Colonic mucosa (tissue), 4 donors: ENCODE results near the gene PNLIPRP2. TPM values are rescaled to one million over a fixed set of nuclear protein-coding genes. Genes with fewer than 3 reads are reported as not detected.

Source experiments
- DNase-seq: peaks from one replicate; pipeline ENCODE4 v3.0.0-alpha.2; 2020
- H3K27ac ChIP-seq: fragments of 200-600 bp; one replicate; pipeline ENCODE4 v1.8.0; 2021
- H3K27me3 ChIP-seq: fragments of 200-600 bp; one replicate; pipeline ENCODE4 v1.8.0; 2021
- H3K36me3 ChIP-seq: fragments of 200-600 bp; one replicate; pipeline ENCODE4 v1.8.0; 2021
- H3K4me1 ChIP-seq: fragments of 200-600 bp; one replicate; pipeline ENCODE4 v1.8.0; 2021; ENCODE audit warnings: mild to moderate bottlenecking
- H3K4me3 ChIP-seq: fragments of 200-600 bp; one replicate; pipeline ENCODE4 v1.8.0; 2021
- H3K9ac ChIP-seq, 2 donors: one replicate each; pipeline ENCODE4 v1.7.0; 2013; ENCODE audit warnings: control low read depth in 2 of 2, low read depth in 2 of 2, low read length in 2 of 2
- H3K9me3 ChIP-seq: fragments of 200-600 bp; one replicate; pipeline ENCODE4 v1.8.0; 2021
- intact Hi-C: fragments of 100-400 bp; cut with DNase I; formaldehyde crosslinking; loops from one replicate; pipeline ENCODE4 v1.14.1; 2022
- total RNA-seq, 2 donors: library from RNA; stranded (reverse); fragmentation: NEBNext Ultra II Directional in 1 of 2; extraction: Animal tissue kit (Norgen Biotek cat#: 25700) in 1 of 2; gene quantifications; one replicate each; pipeline ENCODE4 v1.2.1, GENCODE V29; 2021
- TF ChIP-seq, protein P1 (sequence below): fragments of 200-600 bp; IDR thresholded peaks from one replicate; pipeline ENCODE4 v1.8.0; 2022; ENCODE audit warnings: antibody characterized with exemption, mild to moderate bottlenecking
- donor health status: healthy.
- donor health status: DM: no; HTN: no; CAD: no.
- donor health status: DM: no; HTN: no; CAD: no.

Gene PNLIPRP2
- total RNA-seq, 2 donors from 2014 or later, result 5.0 to 9.1 TPM

DNA sequence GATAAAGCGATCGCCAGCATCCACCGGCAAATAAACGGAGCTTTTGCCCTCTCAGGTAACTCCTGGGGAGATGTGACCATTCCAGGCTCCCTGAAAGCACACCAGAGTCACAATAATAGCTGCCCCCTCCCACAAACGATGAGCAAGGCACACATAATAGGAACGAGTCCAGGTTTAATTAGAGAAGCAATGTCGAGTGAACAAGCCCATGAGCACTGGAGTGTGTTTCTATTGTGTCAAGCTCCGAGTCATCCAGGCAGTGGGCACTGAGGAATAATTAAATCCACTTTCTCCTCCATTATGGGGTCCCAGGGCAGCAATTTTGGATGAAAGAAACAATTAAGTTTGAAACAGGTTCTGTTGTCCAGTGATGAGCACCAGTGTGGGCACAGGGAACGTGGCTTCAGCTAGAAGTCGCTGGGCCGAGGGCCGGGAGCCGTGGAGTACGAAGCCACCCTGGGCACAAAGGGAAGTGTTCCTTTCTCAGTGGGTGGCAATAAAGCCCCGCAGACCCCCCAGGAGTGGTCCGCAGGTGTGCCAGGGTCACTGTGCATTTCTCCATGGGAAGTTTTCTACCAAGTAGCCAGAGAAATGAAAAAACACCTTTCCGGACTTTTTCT is 12.0 kb downstream of the PNLIPRP2 start:
- Histone ChIP-seq H3K9ac (no peak overlapping the region), H3K4me1 (no peaks in the 10 kb centered on the region), H3K4me3 (no peak overlapping the region), H3K9me3 (no peaks in the 10 kb centered on the region), H3K36me3 (no peaks in the 10 kb centered on the region), H3K27me3 (no peaks in the 10 kb centered on the region), H3K27ac (no peak overlapping the region)
- DNase-seq, result no peak
- TF ChIP-seq, protein P1, sequence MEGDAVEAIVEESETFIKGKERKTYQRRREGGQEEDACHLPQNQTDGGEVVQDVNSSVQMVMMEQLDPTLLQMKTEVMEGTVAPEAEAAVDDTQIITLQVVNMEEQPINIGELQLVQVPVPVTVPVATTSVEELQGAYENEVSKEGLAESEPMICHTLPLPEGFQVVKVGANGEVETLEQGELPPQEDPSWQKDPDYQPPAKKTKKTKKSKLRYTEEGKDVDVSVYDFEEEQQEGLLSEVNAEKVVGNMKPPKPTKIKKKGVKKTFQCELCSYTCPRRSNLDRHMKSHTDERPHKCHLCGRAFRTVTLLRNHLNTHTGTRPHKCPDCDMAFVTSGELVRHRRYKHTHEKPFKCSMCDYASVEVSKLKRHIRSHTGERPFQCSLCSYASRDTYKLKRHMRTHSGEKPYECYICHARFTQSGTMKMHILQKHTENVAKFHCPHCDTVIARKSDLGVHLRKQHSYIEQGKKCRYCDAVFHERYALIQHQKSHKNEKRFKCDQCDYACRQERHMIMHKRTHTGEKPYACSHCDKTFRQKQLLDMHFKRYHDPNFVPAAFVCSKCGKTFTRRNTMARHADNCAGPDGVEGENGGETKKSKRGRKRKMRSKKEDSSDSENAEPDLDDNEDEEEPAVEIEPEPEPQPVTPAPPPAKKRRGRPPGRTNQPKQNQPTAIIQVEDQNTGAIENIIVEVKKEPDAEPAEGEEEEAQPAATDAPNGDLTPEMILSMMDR, result no peak
- intact Hi-C loops, result no loop called here

DNA sequence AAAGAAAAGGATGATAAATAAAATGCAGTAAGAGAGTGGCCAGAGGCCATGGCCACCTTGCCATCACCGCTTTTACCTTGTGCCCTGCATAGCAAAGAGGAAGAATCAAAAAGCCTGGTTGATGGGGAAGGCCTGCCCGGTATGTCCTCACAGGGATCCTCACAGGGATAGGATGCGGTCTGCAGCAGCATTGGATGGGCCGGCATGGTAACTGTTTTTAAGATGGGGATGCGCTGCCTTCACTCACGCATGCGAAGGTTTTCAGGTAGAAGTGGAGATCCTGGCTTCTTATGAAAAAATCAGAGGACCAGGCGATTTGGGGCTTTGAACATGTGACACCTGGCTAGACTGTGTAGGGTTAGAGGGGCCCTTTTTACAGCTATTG is 12.5 kb downstream of the PNLIPRP2 start:
- Histone ChIP-seq H3K9ac (no peak overlapping the region), H3K27me3 (no peaks in the 10 kb centered on the region), H3K27ac (no peak overlapping the region), H3K4me3 (no peak overlapping the region), H3K4me1 (no peaks in the 10 kb centered on the region), H3K36me3 (no peaks in the 10 kb centered on the region), H3K9me3 (no peaks in the 10 kb centered on the region)
- no peak for DNase-seq
- TF ChIP-seq, protein P1, result no peak
- intact Hi-C loops, result no loop called here

DNA sequence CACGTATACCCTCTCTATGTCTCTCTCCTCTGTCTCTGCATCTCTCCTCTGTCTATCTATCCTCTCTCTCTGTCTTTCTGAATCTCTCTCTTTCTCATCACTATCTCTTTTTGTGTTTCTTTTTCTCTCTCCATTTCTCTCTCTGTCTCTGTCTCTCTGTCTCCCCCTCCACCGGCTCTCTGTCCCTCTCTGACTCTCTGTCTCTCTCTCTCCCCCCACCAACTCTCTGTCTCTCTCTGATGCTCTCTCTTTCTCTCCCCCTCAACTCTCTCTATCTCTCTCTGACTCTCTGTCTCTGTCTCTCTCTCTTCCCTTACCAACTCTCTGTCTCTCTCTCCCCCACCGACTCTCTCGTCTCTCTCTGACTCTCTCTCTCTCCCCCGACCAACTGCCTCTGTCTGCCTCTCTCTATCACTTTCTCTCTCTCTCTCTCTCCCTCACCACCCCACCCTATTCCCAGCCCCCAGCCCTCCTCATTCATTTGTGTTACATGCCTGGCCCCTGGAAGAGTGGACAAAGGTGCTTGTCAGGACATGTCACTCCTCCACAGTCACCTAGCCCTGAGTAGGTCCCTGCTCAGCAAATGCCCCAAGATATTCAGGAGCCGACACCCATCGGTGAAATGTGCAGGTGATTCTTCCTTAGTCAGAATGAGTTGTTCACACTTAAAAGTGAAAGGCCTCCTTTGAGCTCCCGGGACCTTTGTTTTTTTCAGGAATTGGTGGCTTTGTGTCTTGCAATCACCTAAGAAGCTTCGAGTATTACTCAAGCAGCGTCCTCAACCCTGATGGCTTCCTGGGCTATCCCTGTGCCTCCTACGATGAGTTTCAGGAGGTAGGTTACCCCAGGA is 13.6 kb downstream of the PNLIPRP2 start:
- no peaks in the 10 kb centered on the region for H3K4me1 ChIP-seq
- DNase-seq, result no peak
- TF ChIP-seq, protein P1, result no peak
- H3K27ac ChIP-seq, result no peak overlapping the region
- H3K27me3 ChIP-seq, result no peaks in the 10 kb centered on the region
- H3K4me3 ChIP-seq, result no peak overlapping the region
- intact Hi-C loops, result no loop called here
- no peaks in the 10 kb centered on the region for H3K9me3 ChIP-seq
- no peaks in the 10 kb centered on the region for H3K36me3 ChIP-seq
- H3K9ac ChIP-seq, result no peak overlapping the region

DNA sequence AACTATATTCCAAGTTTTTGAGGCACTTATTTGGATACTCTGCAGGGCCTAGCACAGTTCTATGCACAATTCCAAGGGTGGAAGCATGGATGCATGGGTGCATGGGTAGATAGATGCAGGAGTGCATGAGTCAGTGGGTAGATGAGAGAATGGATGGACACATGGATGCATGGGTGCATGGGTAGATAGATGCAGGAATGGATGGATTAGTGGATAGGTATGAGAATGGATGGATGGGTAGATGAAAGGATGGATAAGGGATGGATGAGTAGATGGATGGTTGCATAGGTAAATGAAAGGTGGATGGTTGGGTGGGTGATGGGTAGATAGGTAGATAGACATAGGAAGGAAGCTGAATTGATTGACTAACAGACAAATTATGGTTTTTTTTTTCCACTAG is 15.6 kb downstream of the PNLIPRP2 start:
- no peaks in the 10 kb centered on the region for H3K9me3 ChIP-seq
- intact Hi-C loops, result no loop called here
- H3K36me3 ChIP-seq, result no peaks in the 10 kb centered on the region
- no peaks in the 10 kb centered on the region for H3K27me3 ChIP-seq
- H3K4me1 ChIP-seq, result no peaks in the 10 kb centered on the region
- DNase-seq, result no peak
- no peak overlapping the region for H3K9ac ChIP-seq
- no peak overlapping the region for H3K27ac ChIP-seq
- no peak overlapping the region for H3K4me3 ChIP-seq
- TF ChIP-seq, protein P1, result no peak

DNA sequence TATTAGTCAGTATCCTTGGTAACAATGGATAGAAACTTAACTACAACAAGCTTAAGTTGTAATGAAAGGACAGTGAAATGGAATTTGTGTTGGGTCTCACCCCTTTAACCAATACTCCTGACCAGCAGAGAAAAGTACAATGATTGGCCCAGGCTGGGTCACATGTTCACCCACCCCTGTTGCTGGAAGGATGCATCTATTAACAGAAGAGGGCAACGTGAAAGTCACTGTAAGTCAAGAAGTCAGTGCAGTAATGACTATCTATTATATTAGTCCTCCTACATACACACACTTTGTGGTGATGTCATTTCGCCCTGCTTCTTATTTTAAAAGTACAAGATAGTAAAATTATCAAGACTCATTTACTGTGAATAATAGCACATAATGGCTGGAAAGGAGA is 16.2 kb downstream of the PNLIPRP2 start:
- intact Hi-C loops, result no loop called here
- TF ChIP-seq, protein P1, result no peak

More for the DNA sequence above, 16.2 kb downstream of the PNLIPRP2 start:
- H3K9ac ChIP-seq, result no peak overlapping the region
- DNase-seq, result no peak
- no peaks in the 10 kb centered on the region for H3K4me1 ChIP-seq
- no peaks in the 10 kb centered on the region for H3K9me3 ChIP-seq
- no peak overlapping the region for H3K4me3 ChIP-seq
- no peak overlapping the region for H3K27ac ChIP-seq
- no peaks in the 10 kb centered on the region for H3K36me3 ChIP-seq
- H3K27me3 ChIP-seq, result no peaks in the 10 kb centered on the region
